K562 (cell line): ENCODE data around the gene PHYHD1. TPM values are rescaled to one million over a fixed set of nuclear protein-coding genes. Genes with fewer than 3 reads are reported as not detected.

Experiments
- CSDE1 ChIP-seq, 2 experiments: fragments of 450-650 bp; IDR thresholded peaks; 2 replicates each; pipeline ENCODE4 v1.6.1; 2016; ENCODE audit warnings: mild to moderate bottlenecking in 1 of 2
- ESRRA ChIP-seq: fragments of 450-650 bp; IDR thresholded peaks from 2 replicates; pipeline ENCODE4 v1.6.1; 2014; ENCODE audit warnings: low read depth, mild to moderate bottlenecking, moderate library complexity, borderline replicate concordance
- ETV1 ChIP-seq: fragments of 450-650 bp; conservative IDR thresholded peaks from 2 replicates; pipeline ENCODE4 v1.6.1; 2016; ENCODE audit warnings: missing genetic modification characterization, control low read depth, low read depth, missing compliant biosample characterization
- FOXM1 ChIP-seq, 2 experiments: fragments of 450-650 bp in 1 of 2; sonication (generic) in 1 of 2; formaldehyde crosslinking in 1 of 2; IDR thresholded peaks; 2 replicates each; pipeline versions ENCODE4 v1.6.1 to v1.9.0; 2017 to 2022; ENCODE audit warnings: low read depth in 2 of 2, mild to moderate bottlenecking in 2 of 2, missing genetic modification reagents in 1 of 2, moderate library complexity in 1 of 2
- GTF2E2 ChIP-seq: fragments of 200-800 bp; sonication (Bioruptor generic); IDR thresholded peaks from 2 replicates; pipeline ENCODE4 v1.6.1; 2016; ENCODE audit warnings: missing genetic modification characterization, missing compliant biosample characterization
- NFIX ChIP-seq: fragments of 250-450 bp; sonication (Bioruptor Pico); IDR thresholded peaks from 2 replicates; pipeline ENCODE4 v1.4.0; 2020; ENCODE audit warnings: low read depth, mild to moderate bottlenecking, moderate library complexity
- POLR2AphosphoS5 ChIP-seq: IDR thresholded peaks from 2 replicates; pipeline ENCODE4 v1.6.1; 2011; ENCODE audit warnings: mild to moderate bottlenecking, low read depth, low read length, moderate library complexity; ENCODE audit not compliant: control insufficient read depth, insufficient read depth
- TAF9B ChIP-seq: fragments of 450-650 bp; IDR thresholded peaks from 2 replicates; pipeline ENCODE4 v1.6.1; 2018; ENCODE audit warnings: mild to moderate bottlenecking; ENCODE audit not compliant: partially characterized antibody
- ZFP36 ChIP-seq: fragments of 150-350 bp; IDR thresholded peaks from 2 replicates; pipeline ENCODE4 v1.6.1; 2018; ENCODE audit warnings: low read length, low read depth; ENCODE audit not compliant: partially characterized antibody
- ZNF583 ChIP-seq: fragments of 250-450 bp; sonication (Bioruptor Pico); IDR thresholded peaks from 2 replicates; pipeline ENCODE4 v1.4.0; 2020
- polyA plus RNA-seq, 8 experiments: library from polyadenylated mRNA; depleted of rRNA in 4 of 8; stranded (reverse) in 5 of 8; unstranded in 3 of 8; fragments of >200 nt; fragmentation: Nextera tagmentation in 2 of 8; fragmentation: Illumina TruSeq in 1 of 8; extraction: Ambion mirVana in 2 of 8; extraction: Trizol in 1 of 8; gene quantifications; 2 replicates each; pipeline versions ENCODE4 v1.2.1 to v1.2.3, GENCODE V29; 2011 to 2014; ENCODE audit warnings: inconsistent platforms in 1 of 8, missing spikeins in 1 of 8
- total RNA-seq, 7 experiments: library from RNA; depleted of rRNA in 6 of 7; stranded (reverse); fragments of >200 nt in 6 of 7; fragmentation: Illumina TruSeq in 2 of 7; extraction: Trizol in 2 of 7; gene quantifications; 2 replicates each; pipeline versions ENCODE4 v1.2.1 to v1.2.3, GENCODE V29; 2011 to 2021; ENCODE audit warnings: low replicate concordance in 1 of 7
- TF ChIP-seq, protein P1 (sequence below), 2 experiments: IDR thresholded peaks; 2 replicates each; pipeline ENCODE4 v1.6.1; 2011; ENCODE audit warnings: borderline replicate concordance in 1 of 2, control low read depth in 1 of 2, low read depth in 1 of 2, low read length in 1 of 2, mild to moderate bottlenecking in 1 of 2, mixed read lengths in 1 of 2, moderate library complexity in 1 of 2; ENCODE audit not compliant: insufficient read depth in 1 of 2, insufficient read length in 1 of 2, poor library complexity in 1 of 2, severe bottlenecking in 1 of 2; ENCODE audit errors: extremely low read depth in 1 of 2
- TF ChIP-seq, protein P2 (sequence below): fragments of 250-450 bp; sonication (Bioruptor Pico); IDR thresholded peaks from 2 replicates; pipeline ENCODE4 v1.4.0; 2020; ENCODE audit warnings: mild to moderate bottlenecking, moderate library complexity
- TF ChIP-seq, protein P3 (sequence below): fragments of 450-650 bp; formaldehyde crosslinking; IDR thresholded peaks from 2 replicates; pipeline ENCODE4 v1.4.0; 2022; ENCODE audit warnings: missing genetic modification characterization
- TF ChIP-seq, protein P4 (sequence below), 2 experiments: fragments of 200-800 bp in 1 of 2; sonication (Bioruptor generic) in 1 of 2; sonication (generic) in 1 of 2; formaldehyde crosslinking in 1 of 2; IDR thresholded peaks in 1 of 2; conservative IDR thresholded peaks in 1 of 2; 2 replicates each; pipeline versions ENCODE4 v1.5.0 to v1.6.1; 2016 to 2020; ENCODE audit warnings: missing compliant biosample characterization in 1 of 2, missing genetic modification characterization in 1 of 2, missing genetic modification reagents in 1 of 2
- TF ChIP-seq, protein P5 (sequence below): fragments of 450-650 bp; formaldehyde crosslinking; conservative IDR thresholded peaks from 2 replicates; pipeline ENCODE4 v1.4.0; 2022; ENCODE audit warnings: mild to moderate bottlenecking, missing genetic modification characterization
- TF ChIP-seq, protein P6 (sequence below): sonication (generic); formaldehyde crosslinking; IDR thresholded peaks from 2 replicates; pipeline ENCODE4 v1.8.0; 2022; ENCODE audit warnings: missing genetic modification reagents, mild to moderate bottlenecking, moderate library complexity, borderline replicate concordance

The PHYHD1 gene
- total and polyA plus RNA-seq, 9 of the 15 experiments (the other 6 are each of a cell fraction or from before 2014, with no cell fraction given) = 0.36 to 1.3 (median 0.80) TPM

DNA sequence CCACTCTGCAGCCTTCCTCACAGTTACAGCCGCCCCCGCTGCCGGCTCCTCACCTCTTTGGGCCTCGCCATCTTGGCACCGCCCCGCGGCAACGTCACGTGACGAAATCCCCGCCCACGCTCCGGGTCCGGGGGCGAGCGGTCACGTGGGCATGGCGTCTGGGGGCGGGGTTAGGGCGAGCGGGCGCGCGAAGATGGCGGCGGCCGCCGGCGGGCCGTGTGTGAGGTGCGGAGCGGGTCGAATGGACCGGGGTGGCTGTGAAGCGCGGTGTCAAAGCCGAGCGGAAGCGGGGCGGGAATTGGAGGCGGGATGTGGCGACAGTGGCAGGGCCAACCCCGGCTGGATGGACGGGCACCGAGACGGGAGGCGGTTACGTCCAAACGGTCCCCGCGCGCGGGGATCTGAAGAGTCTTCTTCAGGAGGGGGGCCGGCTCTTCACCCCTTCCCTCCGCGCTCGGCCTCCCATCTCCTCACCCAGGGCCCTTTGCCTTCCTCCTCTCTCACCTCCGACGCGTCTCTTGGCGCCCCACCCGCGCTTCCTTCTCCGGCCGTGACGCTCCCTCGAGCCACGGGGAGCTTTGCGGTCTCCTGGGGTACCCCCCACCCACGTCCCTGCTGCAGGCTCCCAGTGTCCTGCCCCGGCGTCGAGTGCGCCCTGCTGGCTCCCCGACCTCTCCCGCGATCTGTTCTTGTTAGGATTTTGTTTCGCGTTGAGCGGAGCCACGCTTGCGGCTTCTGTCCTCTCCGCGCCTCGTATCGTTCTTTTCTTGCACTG lies 26.9 kb downstream of the PHYHD1 start, which contains the start of the genes DOLK and NUP188 (continued):
- TF ChIP-seq, protein P1, sequence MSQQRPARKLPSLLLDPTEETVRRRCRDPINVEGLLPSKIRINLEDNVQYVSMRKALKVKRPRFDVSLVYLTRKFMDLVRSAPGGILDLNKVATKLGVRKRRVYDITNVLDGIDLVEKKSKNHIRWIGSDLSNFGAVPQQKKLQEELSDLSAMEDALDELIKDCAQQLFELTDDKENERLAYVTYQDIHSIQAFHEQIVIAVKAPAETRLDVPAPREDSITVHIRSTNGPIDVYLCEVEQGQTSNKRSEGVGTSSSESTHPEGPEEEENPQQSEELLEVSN (IDR thresholded peaks at IDR 0.05; ENCODE audit: borderline replicate concordance in 1 of 2, extremely low read depth in 1 of 2, insufficient read depth in 1 of 2, insufficient read length in 1 of 2, low read depth in 1 of 2, low read length in 1 of 2, poor library complexity in 1 of 2, severe bottlenecking in 1 of 2) = peak; percentile 30 to 77
- TF ChIP-seq, protein P2, sequence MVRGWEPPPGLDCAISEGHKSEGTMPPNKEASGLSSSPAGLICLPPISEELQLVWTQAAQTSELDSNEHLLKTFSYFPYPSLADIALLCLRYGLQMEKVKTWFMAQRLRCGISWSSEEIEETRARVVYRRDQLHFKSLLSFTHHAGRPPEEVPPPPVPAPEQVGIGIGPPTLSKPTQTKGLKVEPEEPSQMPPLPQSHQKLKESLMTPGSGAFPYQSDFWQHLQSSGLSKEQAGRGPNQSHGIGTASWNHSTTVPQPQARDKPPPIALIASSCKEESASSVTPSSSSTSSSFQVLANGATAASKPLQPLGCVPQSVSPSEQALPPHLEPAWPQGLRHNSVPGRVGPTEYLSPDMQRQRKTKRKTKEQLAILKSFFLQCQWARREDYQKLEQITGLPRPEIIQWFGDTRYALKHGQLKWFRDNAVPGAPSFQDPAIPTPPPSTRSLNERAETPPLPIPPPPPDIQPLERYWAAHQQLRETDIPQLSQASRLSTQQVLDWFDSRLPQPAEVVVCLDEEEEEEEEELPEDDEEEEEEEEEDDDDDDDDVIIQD (CRISPR knock-in tag) = no peak
- TF ChIP-seq, protein P3, sequence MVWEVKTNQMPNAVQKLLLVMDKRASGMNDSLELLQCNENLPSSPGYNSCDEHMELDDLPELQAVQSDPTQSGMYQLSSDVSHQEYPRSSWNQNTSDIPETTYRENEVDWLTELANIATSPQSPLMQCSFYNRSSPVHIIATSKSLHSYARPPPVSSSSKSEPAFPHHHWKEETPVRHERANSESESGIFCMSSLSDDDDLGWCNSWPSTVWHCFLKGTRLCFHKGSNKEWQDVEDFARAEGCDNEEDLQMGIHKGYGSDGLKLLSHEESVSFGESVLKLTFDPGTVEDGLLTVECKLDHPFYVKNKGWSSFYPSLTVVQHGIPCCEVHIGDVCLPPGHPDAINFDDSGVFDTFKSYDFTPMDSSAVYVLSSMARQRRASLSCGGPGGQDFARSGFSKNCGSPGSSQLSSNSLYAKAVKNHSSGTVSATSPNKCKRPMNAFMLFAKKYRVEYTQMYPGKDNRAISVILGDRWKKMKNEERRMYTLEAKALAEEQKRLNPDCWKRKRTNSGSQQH (CRISPR knock-in tag) = 0 out of 2 replicates have a peak, but pooled peaks have one; percentile 26
- TF ChIP-seq ETV1 (tag) (no peak), GTF2E2 (tag) (peak; percentile 85; the same call in 1 of the 2 replicates), TAF9B (peak; percentile 93), ZFP36 (no peak), ZNF583 (CRISPR knock-in tag) (0 out of 2 replicates have a peak, but pooled peaks have one; percentile 16), NFIX (CRISPR knock-in tag) (no peak), ESRRA (peak; percentile 3; the same call in 1 of the 2 replicates), POLR2AphosphoS5 (peak; percentile 80), FOXM1 (IDR thresholded peaks at IDR 0.05; ENCODE audit: low read depth) (no peak), FOXM1 (CRISPR knock-in tag; IDR thresholded peaks at IDR 0.05; ENCODE audit: low read depth) (peak; percentile 90; the same call in 1 of the 2 replicates), CSDE1 (IDR thresholded peaks at IDR 0.05) (0 out of 4 replicates have a peak, but pooled peaks of 1 of the 2 experiments have one; percentile 58)
- TF ChIP-seq, protein P4, sequence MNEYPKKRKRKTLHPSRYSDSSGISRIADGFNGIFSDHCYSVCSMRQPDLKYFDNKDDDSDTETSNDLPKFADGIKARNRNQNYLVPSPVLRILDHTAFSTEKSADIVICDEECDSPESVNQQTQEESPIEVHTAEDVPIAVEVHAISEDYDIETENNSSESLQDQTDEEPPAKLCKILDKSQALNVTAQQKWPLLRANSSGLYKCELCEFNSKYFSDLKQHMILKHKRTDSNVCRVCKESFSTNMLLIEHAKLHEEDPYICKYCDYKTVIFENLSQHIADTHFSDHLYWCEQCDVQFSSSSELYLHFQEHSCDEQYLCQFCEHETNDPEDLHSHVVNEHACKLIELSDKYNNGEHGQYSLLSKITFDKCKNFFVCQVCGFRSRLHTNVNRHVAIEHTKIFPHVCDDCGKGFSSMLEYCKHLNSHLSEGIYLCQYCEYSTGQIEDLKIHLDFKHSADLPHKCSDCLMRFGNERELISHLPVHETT (CRISPR knock-in tag; conservative IDR thresholded peaks at IDR 0.05 in 1 of 2, IDR thresholded peaks at IDR 0.05 in 1 of 2) = peak in 1 of 2 experiments; percentile 88; a peak in 2 of 4 replicates
- TF ChIP-seq, protein P5, sequence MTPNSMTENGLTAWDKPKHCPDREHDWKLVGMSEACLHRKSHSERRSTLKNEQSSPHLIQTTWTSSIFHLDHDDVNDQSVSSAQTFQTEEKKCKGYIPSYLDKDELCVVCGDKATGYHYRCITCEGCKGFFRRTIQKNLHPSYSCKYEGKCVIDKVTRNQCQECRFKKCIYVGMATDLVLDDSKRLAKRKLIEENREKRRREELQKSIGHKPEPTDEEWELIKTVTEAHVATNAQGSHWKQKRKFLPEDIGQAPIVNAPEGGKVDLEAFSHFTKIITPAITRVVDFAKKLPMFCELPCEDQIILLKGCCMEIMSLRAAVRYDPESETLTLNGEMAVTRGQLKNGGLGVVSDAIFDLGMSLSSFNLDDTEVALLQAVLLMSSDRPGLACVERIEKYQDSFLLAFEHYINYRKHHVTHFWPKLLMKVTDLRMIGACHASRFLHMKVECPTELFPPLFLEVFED = no peak
- TF ChIP-seq, protein P6, sequence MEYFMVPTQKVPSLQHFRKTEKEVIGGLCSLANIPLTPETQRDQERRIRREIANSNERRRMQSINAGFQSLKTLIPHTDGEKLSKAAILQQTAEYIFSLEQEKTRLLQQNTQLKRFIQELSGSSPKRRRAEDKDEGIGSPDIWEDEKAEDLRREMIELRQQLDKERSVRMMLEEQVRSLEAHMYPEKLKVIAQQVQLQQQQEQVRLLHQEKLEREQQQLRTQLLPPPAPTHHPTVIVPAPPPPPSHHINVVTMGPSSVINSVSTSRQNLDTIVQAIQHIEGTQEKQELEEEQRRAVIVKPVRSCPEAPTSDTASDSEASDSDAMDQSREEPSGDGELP (CRISPR knock-in tag) = peak; percentile 75
